22Rv1 (cell line): ENCODE results near the gene MMP24.

Experiments
- ZFX ChIP-seq: fragments of 450-650 bp; IDR thresholded peaks from 2 replicates; pipeline ENCODE4 v1.6.1; 2017; ENCODE audit warnings: antibody characterized with exemption, borderline replicate concordance
- TF ChIP-seq, protein P1 (sequence below): fragments of 450-650 bp; IDR thresholded peaks from 2 replicates; pipeline ENCODE4 v1.5.1; 2017; ENCODE audit warnings: mild to moderate bottlenecking

DNA sequence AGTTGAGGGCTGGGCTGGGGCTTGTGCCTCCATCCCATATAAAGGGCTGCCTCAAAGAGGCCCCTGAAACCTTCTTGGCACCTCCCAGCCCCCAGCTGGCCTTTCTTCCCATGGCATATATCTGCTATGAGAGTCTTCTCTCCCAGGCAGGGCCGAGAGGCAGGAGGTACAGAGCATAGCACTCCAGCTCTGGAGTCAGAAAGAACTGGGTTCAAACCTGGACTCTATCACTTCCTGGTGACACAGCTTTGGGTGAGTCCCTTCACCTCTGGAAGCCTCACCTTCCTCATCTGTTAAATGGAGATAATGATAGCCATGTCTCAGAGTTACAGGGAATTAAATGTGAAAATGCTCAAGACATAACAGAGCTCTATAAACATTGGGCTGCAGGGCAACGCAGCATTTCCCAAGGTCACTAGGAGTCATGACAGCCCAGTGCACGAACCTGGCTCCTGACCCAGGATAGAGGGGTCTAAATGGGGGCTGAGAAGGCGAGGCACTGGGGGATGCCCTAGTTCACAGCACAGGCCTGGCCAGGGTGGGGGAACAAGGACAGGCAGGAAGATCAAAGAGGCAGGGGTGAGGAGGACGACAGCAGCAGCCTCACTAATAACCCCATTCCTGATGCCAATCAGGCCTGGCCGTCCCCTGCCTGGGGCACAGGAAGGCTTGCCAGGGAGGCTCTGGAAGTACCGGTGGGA, 63.8 kb downstream of the MMP24 start:
- TF ChIP-seq, protein P1, sequence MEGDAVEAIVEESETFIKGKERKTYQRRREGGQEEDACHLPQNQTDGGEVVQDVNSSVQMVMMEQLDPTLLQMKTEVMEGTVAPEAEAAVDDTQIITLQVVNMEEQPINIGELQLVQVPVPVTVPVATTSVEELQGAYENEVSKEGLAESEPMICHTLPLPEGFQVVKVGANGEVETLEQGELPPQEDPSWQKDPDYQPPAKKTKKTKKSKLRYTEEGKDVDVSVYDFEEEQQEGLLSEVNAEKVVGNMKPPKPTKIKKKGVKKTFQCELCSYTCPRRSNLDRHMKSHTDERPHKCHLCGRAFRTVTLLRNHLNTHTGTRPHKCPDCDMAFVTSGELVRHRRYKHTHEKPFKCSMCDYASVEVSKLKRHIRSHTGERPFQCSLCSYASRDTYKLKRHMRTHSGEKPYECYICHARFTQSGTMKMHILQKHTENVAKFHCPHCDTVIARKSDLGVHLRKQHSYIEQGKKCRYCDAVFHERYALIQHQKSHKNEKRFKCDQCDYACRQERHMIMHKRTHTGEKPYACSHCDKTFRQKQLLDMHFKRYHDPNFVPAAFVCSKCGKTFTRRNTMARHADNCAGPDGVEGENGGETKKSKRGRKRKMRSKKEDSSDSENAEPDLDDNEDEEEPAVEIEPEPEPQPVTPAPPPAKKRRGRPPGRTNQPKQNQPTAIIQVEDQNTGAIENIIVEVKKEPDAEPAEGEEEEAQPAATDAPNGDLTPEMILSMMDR: no peak
- TF ChIP-seq ZFX: no peak
